Right hindlimb (tissue), 1 donor: ENCODE measurements around the gene SLC10A1.
"Not testable (repeated sequence)": the region's sequence is repeated elsewhere in the genome, so short reads cannot be mapped to it uniquely, and the experiment has no call there.

Source experiments
- DNase-seq: peaks from one replicate; pipeline ENCODE4 v3.0.0-alpha.2; 2018

Gene SLC10A1

GRCh38 chr14:69769623-69770022 lies 27.4 kb downstream of the SLC10A1 start:
- DNase-seq: no peak

- no peak for DNase-seq
Observed at GRCh38 chr14:69768873-69769272, 28.2 kb downstream of the SLC10A1 start.

GRCh38 chr14:69767369-69767999 lies 29.6 kb downstream of the SLC10A1 start:
- DNase-seq: peak; percentile 96

GRCh38 chr14:69766984-69767368 lies 30.1 kb downstream of the SLC10A1 start, which contains the start of gene SRSF5:
TSS of gene SRSF5 (plus strand) at chr14:69767142. CDS start at chr14:69768157, 1,015 bp downstream.
- peak; percentile 98 for DNase-seq

- DNase-seq: no peak
Observed at GRCh38 chr14:69763761-69764510, 33.1 kb downstream of the SLC10A1 start.

GRCh38 chr14:69760810-69761209 lies 36.2 kb downstream of the SLC10A1 start:
- DNase-seq: no peak

GRCh38 chr14:69756298-69756697 lies 40.7 kb downstream of the SLC10A1 start:
- no peak for DNase-seq

- DNase-seq: no peak
Observed at GRCh38 chr14:69755784-69756183, 41.3 kb downstream of the SLC10A1 start.

- no peak for DNase-seq
Observed at GRCh38 chr14:69755296-69755695, 41.7 kb downstream of the SLC10A1 start.

- no peak for DNase-seq
Observed at GRCh38 chr14:69754487-69754886, 42.6 kb downstream of the SLC10A1 start.

GRCh38 chr14:69753860-69754259 lies 43.2 kb downstream of the SLC10A1 start:
- DNase-seq: no peak

- DNase-seq: no peak
Observed at GRCh38 chr14:69752773-69753172, 44.3 kb downstream of the SLC10A1 start.

- DNase-seq: no peak
Observed at GRCh38 chr14:69750495-69750894, 46.5 kb downstream of the SLC10A1 start.

- no peak for DNase-seq
Observed at GRCh38 chr14:69749956-69750355, 47.1 kb downstream of the SLC10A1 start.

- DNase-seq: no peak
Observed at GRCh38 chr14:69741055-69741454, 56.0 kb downstream of the SLC10A1 start.

- DNase-seq: not testable (repeated sequence)
Observed at GRCh38 chr14:69736405-69736804, 60.6 kb downstream of the SLC10A1 start.

GRCh38 chr14:69731919-69732598 lies 65.0 kb downstream of the SLC10A1 start:
- not testable (repeated sequence) for DNase-seq

GRCh38 chr14:69727860-69728259 lies 69.2 kb downstream of the SLC10A1 start:
- no peak for DNase-seq

GRCh38 chr14:69726761-69727511 lies 70.1 kb downstream of the SLC10A1 start:
- DNase-seq: peak; percentile 87
